ENCODE measurements around the gene DPP10. TPM values are rescaled to one million over a fixed set of nuclear protein-coding genes. Genes with fewer than 3 reads are reported as not detected.

Gene DPP10
- total and polyA plus RNA-seq, 8 donors: 0.68 to 8.2 (median 4.7) TPM

DNA sequence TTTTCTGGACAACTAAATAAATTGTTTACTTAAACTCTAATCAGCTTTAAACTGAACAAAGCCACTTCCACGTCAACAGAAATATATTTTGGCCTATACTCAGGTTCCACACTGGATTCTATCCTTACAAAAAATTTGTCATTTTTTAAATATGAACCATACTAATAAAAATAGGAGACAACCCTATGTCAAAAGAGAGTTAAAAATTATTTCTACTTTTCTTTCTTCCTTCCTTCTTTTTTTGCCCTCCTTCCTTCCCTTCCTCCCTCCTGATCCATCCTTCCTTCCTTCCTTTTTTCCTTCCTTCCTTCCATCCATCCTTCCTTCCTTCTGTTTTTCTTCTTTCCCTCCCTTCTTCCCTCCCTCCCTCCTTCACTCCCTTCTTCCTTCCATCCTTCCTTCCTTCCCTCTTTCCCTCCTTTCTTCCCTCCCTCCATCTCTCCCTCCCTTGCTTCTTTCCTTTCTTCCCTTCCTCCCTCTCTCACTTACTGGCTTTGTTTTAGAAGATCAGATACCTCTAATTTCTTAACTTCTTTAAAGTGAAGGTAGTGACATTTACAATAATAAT is 1444.9 kb downstream of the DPP10 start:
- no peak overlapping the region for H3K4me3 ChIP-seq
- ATAC-seq: no peak
- DNase-seq: no peak
- intact Hi-C loops (cut with DNase I): no loop called here
- no peak overlapping the region for H3K27ac ChIP-seq
- H3K27me3 ChIP-seq: no peaks in the 10 kb centered on the region
- H3K4me1 ChIP-seq: no peaks in the 10 kb centered on the region
- no peaks in the 10 kb centered on the region for H3K36me3 ChIP-seq
- TF ChIP-seq, protein P1, sequence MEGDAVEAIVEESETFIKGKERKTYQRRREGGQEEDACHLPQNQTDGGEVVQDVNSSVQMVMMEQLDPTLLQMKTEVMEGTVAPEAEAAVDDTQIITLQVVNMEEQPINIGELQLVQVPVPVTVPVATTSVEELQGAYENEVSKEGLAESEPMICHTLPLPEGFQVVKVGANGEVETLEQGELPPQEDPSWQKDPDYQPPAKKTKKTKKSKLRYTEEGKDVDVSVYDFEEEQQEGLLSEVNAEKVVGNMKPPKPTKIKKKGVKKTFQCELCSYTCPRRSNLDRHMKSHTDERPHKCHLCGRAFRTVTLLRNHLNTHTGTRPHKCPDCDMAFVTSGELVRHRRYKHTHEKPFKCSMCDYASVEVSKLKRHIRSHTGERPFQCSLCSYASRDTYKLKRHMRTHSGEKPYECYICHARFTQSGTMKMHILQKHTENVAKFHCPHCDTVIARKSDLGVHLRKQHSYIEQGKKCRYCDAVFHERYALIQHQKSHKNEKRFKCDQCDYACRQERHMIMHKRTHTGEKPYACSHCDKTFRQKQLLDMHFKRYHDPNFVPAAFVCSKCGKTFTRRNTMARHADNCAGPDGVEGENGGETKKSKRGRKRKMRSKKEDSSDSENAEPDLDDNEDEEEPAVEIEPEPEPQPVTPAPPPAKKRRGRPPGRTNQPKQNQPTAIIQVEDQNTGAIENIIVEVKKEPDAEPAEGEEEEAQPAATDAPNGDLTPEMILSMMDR (IDR thresholded peaks at IDR 0.05): no peak
- peaks cover 0 to 38% of the 10 kb centered on the region in 2 donors for H3K9me3 ChIP-seq

All from left lung (tissue), 10 donors.